HG03108 (cell line): Measurements from ENCODE around the gene KLF6.

Experiments used
- ATAC-seq: cut with Tn5 transposase; IDR thresholded peaks from one replicate; pipeline ENCODE4 v1.9.1; 2021; ENCODE audit warnings: moderate library complexity; ENCODE audit not compliant: unreplicated experiment

The KLF6 gene

GRCh38 chr10:3812141-3812540, 27.1 kb upstream of the KLF6 start:
- ATAC-seq: no peak

GRCh38 chr10:3811291-3811870, 26.4 kb upstream of the KLF6 start:
- ATAC-seq: peak; percentile 72

GRCh38 chr10:3808689-3809199, 23.7 kb upstream of the KLF6 start:
- no peak for ATAC-seq

- ATAC-seq: no peak
Observed at GRCh38 chr10:3807928-3808496, 23.0 kb upstream of the KLF6 start.

- ATAC-seq: no peak
Observed at GRCh38 chr10:3807211-3807927, 22.4 kb upstream of the KLF6 start.

- ATAC-seq: no peak
Observed at GRCh38 chr10:3806603-3807002, 21.6 kb upstream of the KLF6 start.

- ATAC-seq: peak; percentile 45
Observed at GRCh38 chr10:3805791-3806461, 20.9 kb upstream of the KLF6 start.

- peak; percentile 38 for ATAC-seq
Observed at GRCh38 chr10:3805201-3805790, 20.3 kb upstream of the KLF6 start.

GRCh38 chr10:3803927-3804741, 19.1 kb upstream of the KLF6 start:
- no peak for ATAC-seq

GRCh38 chr10:3803295-3803926, 18.4 kb upstream of the KLF6 start:
- ATAC-seq: no peak

GRCh38 chr10:3802526-3803265, 17.7 kb upstream of the KLF6 start:
- no peak for ATAC-seq

- no peak for ATAC-seq
Observed at GRCh38 chr10:3801558-3802192, 16.7 kb upstream of the KLF6 start.

- no peak for ATAC-seq
Observed at GRCh38 chr10:3800586-3800985, 15.6 kb upstream of the KLF6 start.

- ATAC-seq: no peak
Observed at GRCh38 chr10:3797750-3798149, 12.7 kb upstream of the KLF6 start.

GRCh38 chr10:3793553-3793952, 8.5 kb upstream of the KLF6 start:
- ATAC-seq: no peak

GRCh38 chr10:3792710-3793219, 7.8 kb upstream of the KLF6 start:
- ATAC-seq: no peak

- ATAC-seq: no peak
Observed at GRCh38 chr10:3791974-3792633, 7.1 kb upstream of the KLF6 start.

GRCh38 chr10:3790858-3791257, 5.8 kb upstream of the KLF6 start:
- ATAC-seq: no peak
